SIG-M5 treated with dmso at 0.1 percent for 504 hours (cell line): ENCODE data around the gene MYCN.

Experiments
- DNase-seq: peaks from one replicate; lab custom pipeline; 2025; ENCODE audit not compliant: unreplicated experiment; lab: John Stamatoyannopoulos, UW

MYCN gene

DNA sequence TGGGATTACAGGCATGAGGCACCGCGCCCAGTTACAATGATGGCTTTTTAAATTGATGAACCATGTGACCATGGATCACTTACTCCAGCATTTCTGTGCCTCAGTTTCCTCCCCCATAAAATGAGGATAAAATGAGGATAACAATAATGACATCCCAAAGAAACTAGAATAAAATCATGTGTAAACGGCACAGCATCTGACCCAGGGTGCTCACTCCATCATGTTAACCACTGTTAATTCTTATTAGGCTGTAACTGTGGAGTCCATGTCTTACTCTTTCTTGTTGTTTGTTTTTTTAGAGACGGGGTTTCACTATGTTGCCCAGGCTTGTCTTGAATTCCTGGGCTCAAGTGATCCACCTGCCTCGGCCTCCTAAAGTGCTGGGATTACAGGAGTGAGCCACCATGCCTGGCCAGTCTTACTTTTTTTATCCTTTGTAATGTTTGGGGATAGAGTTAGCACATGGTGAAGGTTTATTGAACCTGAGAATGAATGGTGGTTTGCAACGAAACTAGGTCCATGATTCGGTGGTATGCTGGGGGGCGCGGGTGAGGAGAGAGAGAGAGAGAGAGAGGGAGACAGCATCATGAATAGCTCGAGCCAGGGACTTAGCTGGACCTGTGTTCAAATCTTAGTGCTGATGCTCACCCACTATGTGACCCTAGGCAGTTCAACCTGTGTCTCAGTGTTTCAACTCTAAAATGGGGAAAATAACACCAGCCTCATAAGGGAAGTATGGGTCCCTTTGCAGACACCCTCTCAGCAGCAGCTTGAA is 52.3 kb downstream of the MYCN start:
- no peak for DNase-seq

DNA sequence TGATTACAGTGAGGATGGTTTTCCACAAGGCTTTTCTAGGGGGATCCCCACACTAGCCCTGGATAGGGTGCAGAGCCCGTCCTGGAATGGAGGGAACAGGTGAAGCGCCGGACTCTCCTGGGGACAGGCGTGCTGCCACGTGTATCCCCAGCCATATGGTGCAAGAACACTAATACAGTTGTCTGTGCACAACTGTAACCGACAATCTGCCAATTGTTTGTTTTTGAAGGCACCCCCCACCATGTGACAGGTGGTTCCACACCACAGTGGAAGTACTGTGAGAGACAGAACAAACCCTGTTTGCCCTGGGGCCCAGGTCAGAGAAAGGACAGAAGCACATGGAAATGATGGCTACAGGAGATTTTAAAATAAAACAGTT is 52.9 kb downstream of the MYCN start:
- DNase-seq = no peak

DNA sequence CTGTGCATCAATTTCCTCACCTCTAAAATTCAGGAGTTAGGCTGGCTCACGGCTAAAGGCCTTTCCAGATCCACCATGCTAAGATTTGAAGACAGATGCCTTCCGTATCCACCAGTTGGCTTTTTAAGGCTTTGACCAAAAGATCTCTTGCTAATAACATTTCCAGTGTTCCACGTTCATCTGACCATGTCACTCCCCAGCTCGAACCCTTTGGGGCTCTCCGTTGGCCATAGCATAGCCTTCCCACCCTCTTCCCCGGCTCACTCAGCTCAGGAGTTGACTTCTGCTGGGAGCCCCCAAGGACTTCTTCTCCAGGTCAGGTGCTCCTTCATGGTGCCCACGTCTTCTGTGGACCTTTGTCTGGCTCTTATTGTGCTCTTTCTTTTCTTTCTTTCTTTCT is 53.3 kb downstream of the MYCN start:
- DNase-seq = no peak

DNA sequence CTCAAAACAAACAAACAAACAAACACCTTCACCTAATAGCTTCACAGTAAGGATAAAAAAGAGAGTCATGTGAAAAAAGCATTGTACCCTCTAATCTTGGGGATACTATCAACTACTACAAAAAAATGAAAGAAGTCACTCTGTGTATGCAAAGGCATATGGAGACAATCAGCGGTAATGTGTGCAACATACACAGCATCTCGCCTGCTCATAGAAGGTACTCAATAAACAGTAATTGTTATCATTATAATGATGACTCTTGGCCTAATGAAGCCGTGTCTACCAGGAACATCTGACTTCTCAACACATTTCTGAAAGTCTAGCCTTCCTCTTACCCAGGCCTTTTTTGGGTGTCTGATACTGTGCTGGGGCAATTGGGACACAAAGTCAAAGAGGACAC is 55.3 kb downstream of the MYCN start:
- DNase-seq = no peak
